Measurements from ENCODE around the gene SEMA4B. TPM values are rescaled to one million over a fixed set of nuclear protein-coding genes. Genes with fewer than 3 reads are reported as not detected.

SEMA4B gene
- polyA plus RNA-seq, 1 donor = 57.7 TPM

DNA sequence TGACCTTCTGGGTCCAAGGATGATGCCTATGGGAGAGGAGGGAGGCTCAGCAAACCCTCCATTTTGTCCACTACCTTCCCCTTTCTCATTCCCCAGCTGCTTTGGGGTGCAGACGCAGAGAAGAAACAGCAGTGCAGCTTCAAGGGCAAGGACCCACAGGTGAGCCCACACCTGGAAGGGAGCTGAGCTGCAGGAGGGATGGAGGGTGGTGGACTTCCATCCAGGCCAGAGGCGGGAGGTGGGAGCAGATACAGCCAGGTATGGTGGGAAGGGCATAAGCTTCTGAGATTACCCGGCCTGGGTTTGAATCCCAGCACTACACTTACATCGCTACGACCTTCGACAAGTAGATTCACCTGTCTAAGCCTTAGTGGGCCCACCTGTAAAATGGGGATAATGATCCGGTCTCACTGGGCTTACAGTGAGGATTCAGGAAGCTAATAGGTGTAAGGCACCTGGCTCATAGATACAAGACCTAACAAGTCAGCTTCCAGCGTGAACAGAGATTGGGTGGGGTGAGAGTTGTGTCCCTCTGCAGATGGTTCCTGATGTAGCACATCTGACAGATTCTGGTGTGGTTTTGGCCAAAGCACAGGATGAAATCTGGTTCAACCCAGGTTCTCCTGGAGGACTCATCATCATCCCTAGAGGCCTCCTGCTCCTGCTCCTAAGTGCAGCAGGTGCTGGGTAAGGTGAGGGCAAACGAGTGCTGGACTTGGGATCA is 16.7 kb downstream of the SEMA4B start:
- no CpG with 5 or more reads among the region's 9 CpGs for WGBS (ENCODE audit: insufficient coverage, low lambda C conversion rate)
- H3K36me3 ChIP-seq (ENCODE audit: control insufficient read depth, insufficient read depth, low read length) = peaks cover 43% of the 10 kb centered on the region
- DNase-seq = no peak

DNA sequence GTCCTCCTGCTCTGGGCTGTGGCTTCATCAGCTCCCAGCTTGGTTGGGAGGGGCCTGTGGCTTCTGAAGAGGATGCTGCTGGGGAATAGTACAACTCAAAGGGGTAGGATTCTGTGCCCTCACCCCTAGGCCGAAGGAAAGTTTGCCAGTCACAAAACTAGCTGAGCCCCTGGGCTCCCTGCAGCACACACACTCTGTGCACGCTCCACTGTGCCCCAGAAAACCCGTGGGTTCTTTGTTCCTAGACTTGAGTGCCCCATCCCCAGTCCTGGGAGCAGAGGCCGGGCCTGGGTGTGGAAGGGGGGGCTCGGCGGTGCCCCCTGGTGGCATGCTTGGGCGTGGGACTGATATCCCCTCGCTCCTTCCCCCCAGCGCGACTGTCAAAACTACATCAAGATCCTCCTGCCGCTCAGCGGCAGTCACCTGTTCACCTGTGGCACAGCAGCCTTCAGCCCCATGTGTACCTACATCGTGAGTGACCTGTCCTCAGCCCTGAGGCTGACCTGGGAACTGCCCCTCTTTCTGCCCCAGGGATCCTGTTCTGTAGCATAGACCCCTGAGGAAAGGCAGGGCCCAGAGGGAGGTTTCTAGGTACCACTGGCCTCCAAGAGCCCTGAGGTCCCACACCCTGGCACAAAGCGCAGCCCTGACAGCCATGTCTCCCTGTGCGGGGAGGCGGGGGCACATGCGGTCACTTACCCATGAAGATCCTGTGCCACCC is 18.5 kb downstream of the SEMA4B start:
- no peaks in the 10 kb centered on the region for H3K4me1 ChIP-seq (ENCODE audit: control insufficient read depth, insufficient read depth, low read length)
- no peak for DNase-seq
- WGBS (ENCODE audit: insufficient coverage, low lambda C conversion rate) = no CpG with 5 or more reads among the region's 17 CpGs
- no peaks in the 10 kb centered on the region for H3K27me3 ChIP-seq (ENCODE audit: control insufficient read depth, insufficient read depth, low read length)
- H3K9me3 ChIP-seq (ENCODE audit: control insufficient read depth, low read depth, low read length) = no peaks in the 10 kb centered on the region
- H3K27ac ChIP-seq (ENCODE audit: low read length) = no peak overlapping the region
- no peak overlapping the region for H3K4me3 ChIP-seq (ENCODE audit: low read length)
- peaks cover 59% of the 10 kb centered on the region for H3K36me3 ChIP-seq (ENCODE audit: control insufficient read depth, insufficient read depth, low read length)

More for the DNA sequence above, 16.7 kb downstream of the SEMA4B start:
- Histone ChIP-seq H3K27ac (ENCODE audit: low read length) (no peak overlapping the region), H3K4me1 (ENCODE audit: control insufficient read depth, insufficient read depth, low read length) (peaks cover 13% of the 10 kb centered on the region), H3K4me3 (ENCODE audit: low read length) (no peak overlapping the region), H3K9me3 (ENCODE audit: control insufficient read depth, low read depth, low read length) (no peaks in the 10 kb centered on the region), H3K27me3 (ENCODE audit: control insufficient read depth, insufficient read depth, low read length) (no peaks in the 10 kb centered on the region)

DNA sequence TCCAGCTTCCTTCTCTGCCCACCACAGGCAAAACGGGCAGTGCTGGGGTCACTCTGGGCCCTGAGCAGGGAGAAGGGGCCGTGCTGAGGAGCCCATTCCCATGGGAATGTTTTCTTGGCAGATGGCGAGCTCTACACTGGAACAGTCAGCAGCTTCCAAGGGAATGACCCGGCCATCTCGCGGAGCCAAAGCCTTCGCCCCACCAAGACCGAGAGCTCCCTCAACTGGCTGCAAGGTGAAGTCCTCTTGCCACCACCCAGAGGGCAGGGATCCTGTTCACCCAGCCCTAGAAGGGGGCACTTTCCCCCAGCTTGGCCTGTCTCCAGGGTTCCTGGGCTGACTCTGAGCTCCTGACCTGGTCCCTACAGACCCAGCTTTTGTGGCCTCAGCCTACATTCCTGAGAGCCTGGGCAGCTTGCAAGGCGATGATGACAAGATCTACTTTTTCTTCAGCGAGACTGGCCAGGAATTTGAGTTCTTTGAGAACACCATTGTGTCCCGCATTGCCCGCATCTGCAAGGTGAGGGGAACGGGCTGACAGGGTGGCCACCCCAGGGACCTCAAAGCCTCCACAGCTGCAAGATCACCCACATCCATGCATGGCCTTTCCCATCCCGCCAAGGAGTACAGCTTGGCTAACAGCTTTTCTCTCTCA is 20.2 kb downstream of the SEMA4B start:
- no CpG with 5 or more reads among the region's 14 CpGs for WGBS (ENCODE audit: insufficient coverage, low lambda C conversion rate)
- Histone ChIP-seq H3K36me3 (ENCODE audit: control insufficient read depth, insufficient read depth, low read length) (peaks cover 75% of the 10 kb centered on the region), H3K4me3 (ENCODE audit: low read length) (no peak overlapping the region), H3K9me3 (ENCODE audit: control insufficient read depth, low read depth, low read length) (no peaks in the 10 kb centered on the region), H3K27ac (ENCODE audit: low read length) (no peak overlapping the region), H3K4me1 (ENCODE audit: control insufficient read depth, insufficient read depth, low read length) (no peaks in the 10 kb centered on the region), H3K27me3 (ENCODE audit: control insufficient read depth, insufficient read depth, low read length) (no peaks in the 10 kb centered on the region)
- peak; percentile 74 to 77 for DNase-seq

DNA sequence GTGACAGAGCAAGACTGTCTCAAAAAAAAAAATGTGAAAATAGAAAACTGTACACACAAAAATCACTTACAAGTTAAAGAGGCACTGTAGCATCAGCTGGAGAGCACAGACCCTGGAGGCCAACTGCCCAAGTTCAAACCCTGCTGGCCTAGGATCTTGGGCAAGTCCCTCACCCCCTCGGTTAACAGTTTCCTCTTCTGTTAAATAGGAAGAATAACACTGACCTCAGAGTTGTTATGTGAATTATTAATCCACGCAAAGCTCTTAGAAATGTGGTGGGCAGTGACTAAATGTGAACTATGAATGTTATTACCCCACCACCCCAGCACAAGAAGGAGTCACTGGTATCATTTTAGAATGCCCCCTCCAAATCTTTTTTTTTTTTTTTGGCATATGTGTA is 21.4 kb downstream of the SEMA4B start:
- Histone ChIP-seq H3K27me3 (ENCODE audit: control insufficient read depth, insufficient read depth, low read length) (no peaks in the 10 kb centered on the region), H3K36me3 (ENCODE audit: control insufficient read depth, insufficient read depth, low read length) (peaks cover 80% of the 10 kb centered on the region), H3K4me3 (ENCODE audit: low read length) (no peak overlapping the region), H3K4me1 (ENCODE audit: control insufficient read depth, insufficient read depth, low read length) (no peaks in the 10 kb centered on the region), H3K27ac (ENCODE audit: low read length) (no peak overlapping the region), H3K9me3 (ENCODE audit: control insufficient read depth, low read depth, low read length) (no peaks in the 10 kb centered on the region)
- WGBS (ENCODE audit: insufficient coverage, low lambda C conversion rate) = no CpG with 5 or more reads among the region's 2 CpGs
- no peak for DNase-seq

DNA sequence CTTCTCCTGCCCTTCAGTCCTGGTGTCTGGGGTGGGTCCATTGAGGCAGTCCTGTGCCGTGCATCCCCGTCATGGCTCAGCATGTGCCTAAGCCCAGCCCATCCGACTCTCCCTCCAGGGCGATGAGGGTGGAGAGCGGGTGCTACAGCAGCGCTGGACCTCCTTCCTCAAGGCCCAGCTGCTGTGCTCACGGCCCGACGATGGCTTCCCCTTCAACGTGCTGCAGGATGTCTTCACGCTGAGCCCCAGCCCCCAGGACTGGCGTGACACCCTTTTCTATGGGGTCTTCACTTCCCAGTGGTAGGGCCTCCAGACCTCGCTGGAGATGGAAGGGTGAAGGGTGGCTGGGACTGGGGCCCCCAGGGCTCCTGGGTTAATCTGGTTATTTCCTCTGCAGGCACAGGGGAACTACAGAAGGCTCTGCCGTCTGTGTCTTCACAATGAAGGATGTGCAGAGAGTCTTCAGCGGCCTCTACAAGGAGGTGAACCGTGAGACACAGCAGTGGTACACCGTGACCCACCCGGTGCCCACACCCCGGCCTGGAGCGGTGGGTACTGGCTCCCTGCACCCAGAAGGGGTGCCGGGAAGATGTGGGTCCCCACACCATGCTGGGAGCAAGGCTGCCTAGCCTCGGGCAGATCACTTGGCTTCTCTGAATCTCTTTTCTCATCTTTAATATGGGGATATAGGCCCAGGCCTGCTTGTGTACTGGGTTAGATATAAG is 22.5 kb downstream of the SEMA4B start:
- WGBS (ENCODE audit: insufficient coverage, low lambda C conversion rate) = no CpG with 5 or more reads among the region's 22 CpGs
- Histone ChIP-seq H3K9me3 (ENCODE audit: control insufficient read depth, low read depth, low read length) (no peaks in the 10 kb centered on the region), H3K4me3 (ENCODE audit: low read length) (no peak overlapping the region), H3K27ac (ENCODE audit: low read length) (no peak overlapping the region), H3K4me1 (ENCODE audit: control insufficient read depth, insufficient read depth, low read length) (no peaks in the 10 kb centered on the region), H3K36me3 (ENCODE audit: control insufficient read depth, insufficient read depth, low read length) (peaks cover 82% of the 10 kb centered on the region), H3K27me3 (ENCODE audit: control insufficient read depth, insufficient read depth, low read length) (no peaks in the 10 kb centered on the region)
- DNase-seq = no peak

DNA sequence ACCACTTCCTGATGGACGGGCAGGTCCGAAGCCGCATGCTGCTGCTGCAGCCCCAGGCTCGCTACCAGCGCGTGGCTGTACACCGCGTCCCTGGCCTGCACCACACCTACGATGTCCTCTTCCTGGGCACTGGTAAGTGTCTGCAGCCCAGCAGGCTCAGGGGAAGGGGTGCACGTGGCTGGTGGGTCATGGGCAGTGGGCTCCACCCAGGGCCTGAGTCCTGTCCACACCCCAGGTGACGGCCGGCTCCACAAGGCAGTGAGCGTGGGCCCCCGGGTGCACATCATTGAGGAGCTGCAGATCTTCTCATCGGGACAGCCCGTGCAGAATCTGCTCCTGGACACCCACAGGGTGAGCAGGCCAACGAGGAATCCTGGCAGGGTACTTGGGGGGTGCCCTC is 23.9 kb downstream of the SEMA4B start:
- Histone ChIP-seq H3K27ac (ENCODE audit: low read length) (no peak overlapping the region), H3K36me3 (ENCODE audit: control insufficient read depth, insufficient read depth, low read length) (peaks cover 86% of the 10 kb centered on the region), H3K27me3 (ENCODE audit: control insufficient read depth, insufficient read depth, low read length) (no peaks in the 10 kb centered on the region), H3K9me3 (ENCODE audit: control insufficient read depth, low read depth, low read length) (no peaks in the 10 kb centered on the region), H3K4me3 (ENCODE audit: low read length) (no peak overlapping the region), H3K4me1 (ENCODE audit: control insufficient read depth, insufficient read depth, low read length) (no peaks in the 10 kb centered on the region)
- WGBS (ENCODE audit: insufficient coverage, low lambda C conversion rate) = no CpG with 5 or more reads among the region's 17 CpGs
- no peak for DNase-seq

DNA sequence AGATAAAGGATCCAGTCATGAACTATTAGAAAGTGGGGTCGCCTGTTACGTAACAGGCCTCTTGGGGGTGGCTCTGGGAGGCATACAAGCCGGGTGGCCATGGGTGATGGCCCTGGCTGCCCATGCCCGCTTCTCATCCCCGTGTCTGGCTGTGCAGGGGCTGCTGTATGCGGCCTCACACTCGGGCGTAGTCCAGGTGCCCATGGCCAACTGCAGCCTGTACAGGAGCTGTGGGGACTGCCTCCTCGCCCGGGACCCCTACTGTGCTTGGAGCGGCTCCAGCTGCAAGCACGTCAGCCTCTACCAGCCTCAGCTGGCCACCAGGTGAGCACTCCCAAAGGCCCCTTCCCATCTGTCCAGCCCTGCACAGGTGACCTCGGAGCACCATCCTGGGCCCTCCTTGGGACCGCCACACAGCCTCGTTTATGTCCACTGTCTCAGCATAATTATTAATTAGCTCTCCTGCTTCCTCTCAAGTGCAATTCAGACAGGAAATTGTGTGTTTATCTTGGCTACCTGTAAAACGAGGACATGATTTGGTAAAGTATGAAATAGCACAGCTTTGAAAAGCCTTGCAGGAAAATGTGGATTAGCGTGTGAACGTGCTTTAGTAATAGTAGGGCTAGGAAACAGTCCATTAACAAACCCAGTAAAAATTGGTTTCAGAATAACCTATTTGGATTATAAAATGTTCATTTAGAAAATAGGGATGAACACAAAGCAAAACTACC is 24.5 kb downstream of the SEMA4B start:
- H3K9me3 ChIP-seq (ENCODE audit: control insufficient read depth, low read depth, low read length) = no peaks in the 10 kb centered on the region
- H3K36me3 ChIP-seq (ENCODE audit: control insufficient read depth, insufficient read depth, low read length) = peaks cover 90% of the 10 kb centered on the region
- H3K27ac ChIP-seq (ENCODE audit: low read length) = no peak overlapping the region
- H3K4me3 ChIP-seq (ENCODE audit: low read length) = no peak overlapping the region
- no peak for DNase-seq
- 83% methylated on average over 2 of the region's 18 CpGs for WGBS (ENCODE audit: insufficient coverage, low lambda C conversion rate)
- H3K4me1 ChIP-seq (ENCODE audit: control insufficient read depth, insufficient read depth, low read length) = peaks cover 6% of the 10 kb centered on the region
- H3K27me3 ChIP-seq (ENCODE audit: control insufficient read depth, insufficient read depth, low read length) = no peaks in the 10 kb centered on the region

DNA sequence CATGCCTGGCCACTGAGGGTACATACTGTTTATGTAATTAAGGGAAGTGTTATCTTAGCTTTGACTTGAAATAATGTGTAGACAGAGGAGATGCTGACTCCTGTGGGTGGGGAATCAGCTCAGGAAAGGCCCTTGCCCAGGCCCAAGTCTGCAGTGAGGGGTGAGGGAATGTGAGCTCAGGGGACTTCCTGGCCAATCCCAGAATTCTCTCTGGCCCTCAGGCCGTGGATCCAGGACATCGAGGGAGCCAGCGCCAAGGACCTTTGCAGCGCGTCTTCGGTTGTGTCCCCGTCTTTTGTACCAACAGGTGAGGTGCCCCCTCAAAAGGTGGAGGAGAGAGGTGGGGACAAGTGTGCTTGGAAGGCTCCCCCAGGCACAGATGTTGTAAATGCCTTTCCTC is 26.2 kb downstream of the SEMA4B start:
- no peak overlapping the region for H3K27ac ChIP-seq (ENCODE audit: low read length)
- H3K4me1 ChIP-seq (ENCODE audit: control insufficient read depth, insufficient read depth, low read length) = peaks cover 18% of the 10 kb centered on the region

DNA sequence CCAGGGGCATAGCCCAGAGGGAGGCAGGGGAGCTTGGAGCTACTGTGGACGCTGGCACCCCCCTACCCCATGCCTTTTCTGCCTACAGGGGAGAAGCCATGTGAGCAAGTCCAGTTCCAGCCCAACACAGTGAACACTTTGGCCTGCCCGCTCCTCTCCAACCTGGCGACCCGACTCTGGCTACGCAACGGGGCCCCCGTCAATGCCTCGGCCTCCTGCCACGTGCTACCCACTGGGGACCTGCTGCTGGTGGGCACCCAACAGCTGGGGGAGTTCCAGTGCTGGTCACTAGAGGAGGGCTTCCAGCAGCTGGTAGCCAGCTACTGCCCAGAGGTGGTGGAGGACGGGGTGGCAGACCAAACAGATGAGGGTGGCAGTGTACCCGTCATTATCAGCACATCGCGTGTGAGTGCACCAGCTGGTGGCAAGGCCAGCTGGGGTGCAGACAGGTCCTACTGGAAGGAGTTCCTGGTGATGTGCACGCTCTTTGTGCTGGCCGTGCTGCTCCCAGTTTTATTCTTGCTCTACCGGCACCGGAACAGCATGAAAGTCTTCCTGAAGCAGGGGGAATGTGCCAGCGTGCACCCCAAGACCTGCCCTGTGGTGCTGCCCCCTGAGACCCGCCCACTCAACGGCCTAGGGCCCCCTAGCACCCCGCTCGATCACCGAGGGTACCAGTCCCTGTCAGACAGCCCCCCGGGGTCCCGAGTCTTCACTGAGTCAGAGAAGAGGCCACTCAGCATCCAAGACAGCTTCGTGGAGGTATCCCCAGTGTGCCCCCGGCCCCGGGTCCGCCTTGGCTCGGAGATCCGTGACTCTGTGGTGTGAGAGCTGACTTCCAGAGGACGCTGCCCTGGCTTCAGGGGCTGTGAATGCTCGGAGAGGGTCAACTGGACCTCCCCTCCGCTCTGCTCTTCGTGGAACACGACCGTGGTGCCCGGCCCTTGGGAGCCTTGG is 27.0 kb downstream of the SEMA4B start:
- H3K36me3 ChIP-seq (ENCODE audit: control insufficient read depth, insufficient read depth, low read length) = peaks cover 87% of the 10 kb centered on the region
- no peak overlapping the region for H3K4me3 ChIP-seq (ENCODE audit: low read length)
- DNase-seq = no peak
- H3K27ac ChIP-seq (ENCODE audit: low read length) = no peak overlapping the region
- H3K27me3 ChIP-seq (ENCODE audit: control insufficient read depth, insufficient read depth, low read length) = no peaks in the 10 kb centered on the region
- no CpG with 5 or more reads among the region's 38 CpGs for WGBS (ENCODE audit: insufficient coverage, low lambda C conversion rate)
- H3K9me3 ChIP-seq (ENCODE audit: control insufficient read depth, low read depth, low read length) = no peaks in the 10 kb centered on the region
- H3K4me1 ChIP-seq (ENCODE audit: control insufficient read depth, insufficient read depth, low read length) = peaks cover 25% of the 10 kb centered on the region

More for the DNA sequence above, 26.2 kb downstream of the SEMA4B start:
- Histone ChIP-seq H3K27me3 (ENCODE audit: control insufficient read depth, insufficient read depth, low read length) (no peaks in the 10 kb centered on the region), H3K36me3 (ENCODE audit: control insufficient read depth, insufficient read depth, low read length) (peaks cover 94% of the 10 kb centered on the region), H3K9me3 (ENCODE audit: control insufficient read depth, low read depth, low read length) (no peaks in the 10 kb centered on the region), H3K4me3 (ENCODE audit: low read length) (no peak overlapping the region)
- no peak for DNase-seq
- WGBS (ENCODE audit: insufficient coverage, low lambda C conversion rate) = 100% methylated on average over 4 of the region's 7 CpGs
